ENCODE data around the gene TENT4A.
A peak's percentile ranks its signal among the peaks of the same experiment; 100 is the strongest.

TENT4A gene

DNA sequence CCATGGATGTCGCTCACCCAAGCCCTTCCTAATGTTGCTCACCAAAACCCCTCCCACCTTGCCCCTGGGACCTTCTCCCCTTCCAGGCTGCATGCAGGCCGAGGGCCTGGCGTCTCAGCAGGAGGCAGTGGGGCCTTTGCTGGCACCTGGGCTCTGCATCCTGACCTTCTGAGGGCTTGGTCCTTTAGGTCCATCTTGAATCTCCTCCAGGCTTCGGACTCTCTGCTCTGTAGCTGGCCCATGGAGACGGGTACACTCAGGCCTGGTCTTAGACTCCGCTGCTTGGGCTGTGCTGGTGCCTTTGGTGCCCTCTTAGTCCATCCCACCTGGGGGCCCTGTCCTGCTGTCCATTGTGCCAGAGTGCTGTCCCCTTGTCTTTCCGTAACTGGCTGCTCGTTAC lies 14.0 kb downstream of the TENT4A start:
- H3K4me3 ChIP-seq (ENCODE audit: low read length) = peak overlapping the region; percentile 79
- peak overlapping the region; percentile 95 for H3K27ac ChIP-seq (ENCODE audit: low read length)
- H3K9me3 ChIP-seq (ENCODE audit: insufficient read depth, low read length) = no peaks in the 10 kb centered on the region
- TF ChIP-seq, protein P1, sequence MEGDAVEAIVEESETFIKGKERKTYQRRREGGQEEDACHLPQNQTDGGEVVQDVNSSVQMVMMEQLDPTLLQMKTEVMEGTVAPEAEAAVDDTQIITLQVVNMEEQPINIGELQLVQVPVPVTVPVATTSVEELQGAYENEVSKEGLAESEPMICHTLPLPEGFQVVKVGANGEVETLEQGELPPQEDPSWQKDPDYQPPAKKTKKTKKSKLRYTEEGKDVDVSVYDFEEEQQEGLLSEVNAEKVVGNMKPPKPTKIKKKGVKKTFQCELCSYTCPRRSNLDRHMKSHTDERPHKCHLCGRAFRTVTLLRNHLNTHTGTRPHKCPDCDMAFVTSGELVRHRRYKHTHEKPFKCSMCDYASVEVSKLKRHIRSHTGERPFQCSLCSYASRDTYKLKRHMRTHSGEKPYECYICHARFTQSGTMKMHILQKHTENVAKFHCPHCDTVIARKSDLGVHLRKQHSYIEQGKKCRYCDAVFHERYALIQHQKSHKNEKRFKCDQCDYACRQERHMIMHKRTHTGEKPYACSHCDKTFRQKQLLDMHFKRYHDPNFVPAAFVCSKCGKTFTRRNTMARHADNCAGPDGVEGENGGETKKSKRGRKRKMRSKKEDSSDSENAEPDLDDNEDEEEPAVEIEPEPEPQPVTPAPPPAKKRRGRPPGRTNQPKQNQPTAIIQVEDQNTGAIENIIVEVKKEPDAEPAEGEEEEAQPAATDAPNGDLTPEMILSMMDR (IDR thresholded peaks at IDR 0.05; ENCODE audit: low read depth, low read length) = no peak
- no peak for TF ChIP-seq EZH2phosphoT487 (IDR thresholded peaks at IDR 0.05; ENCODE audit: low read depth)
- no peak overlapping the region for H2AFZ ChIP-seq (ENCODE audit: low read depth, low read length)
- H3K27me3 ChIP-seq (ENCODE audit: low read depth, low read length) = no peaks in the 10 kb centered on the region
- H3K9ac ChIP-seq (ENCODE audit: low read length) = peak overlapping the region; percentile 53
- H4K20me1 ChIP-seq (ENCODE audit: insufficient read depth, low read length) = peaks cover 65% of the 10 kb centered on the region
- peaks cover 63% of the 10 kb centered on the region for H3K4me1 ChIP-seq (ENCODE audit: low read length)
- peaks cover 27% of the 10 kb centered on the region for H3K36me3 ChIP-seq (replicated peaks; ENCODE audit: low read depth, low read length)
- H3K4me2 ChIP-seq (ENCODE audit: low read length) = peak overlapping the region; percentile 99
- H3K79me2 ChIP-seq (ENCODE audit: low read length) = peaks cover 95% of the 10 kb centered on the region

DNA sequence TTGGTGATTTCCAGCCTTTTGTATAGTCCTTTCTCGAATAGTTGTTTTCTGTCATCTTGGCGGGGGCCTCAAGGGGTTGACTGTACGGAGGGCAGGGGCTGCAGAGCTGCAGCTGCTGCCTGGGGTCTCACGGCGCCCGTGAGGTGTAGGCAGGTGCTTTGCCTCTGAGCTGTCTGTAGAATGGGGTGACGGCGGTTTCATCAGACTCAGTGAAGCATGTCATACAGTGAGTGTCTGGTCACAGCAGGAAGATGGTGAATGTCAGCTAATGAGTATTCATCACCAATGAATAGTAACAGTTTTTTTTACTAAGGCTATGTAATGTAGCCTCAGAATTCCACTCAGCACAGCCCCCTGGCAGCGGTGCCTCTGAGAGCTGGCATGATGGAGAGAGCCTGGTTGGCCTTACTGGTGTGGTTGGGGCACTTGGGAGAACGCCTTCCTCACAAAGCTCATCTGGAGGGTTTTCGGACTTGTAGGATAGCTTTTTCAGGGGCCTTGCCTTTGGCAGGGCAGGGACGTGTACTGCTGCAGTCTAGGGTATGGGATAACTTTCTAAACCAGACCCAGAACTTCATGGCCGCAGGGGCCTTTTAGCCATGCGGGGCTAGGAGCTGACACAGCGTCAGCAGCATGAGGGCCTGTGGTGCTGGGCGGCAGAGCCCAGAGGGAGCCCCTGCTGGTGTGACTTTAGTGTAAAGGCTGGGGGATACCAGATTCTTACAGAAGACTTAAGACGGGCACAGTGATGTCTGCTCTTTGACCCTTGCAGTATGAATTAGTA lies 15.0 kb downstream of the TENT4A start:
- TF ChIP-seq, protein P1 (IDR thresholded peaks at IDR 0.05; ENCODE audit: low read depth, low read length) = no peak
- TF ChIP-seq EZH2phosphoT487 (IDR thresholded peaks at IDR 0.05; ENCODE audit: low read depth) = no peak
- Histone ChIP-seq H3K4me1 (ENCODE audit: low read length) (peaks cover 68% of the 10 kb centered on the region), H3K79me2 (ENCODE audit: low read length) (peaks cover 95% of the 10 kb centered on the region), H3K4me3 (ENCODE audit: low read length) (peak overlapping the region; percentile 79), H3K9ac (ENCODE audit: low read length) (peak overlapping the region; percentile 74), H2AFZ (ENCODE audit: low read depth, low read length) (no peak overlapping the region), H4K20me1 (ENCODE audit: insufficient read depth, low read length) (peaks cover 59% of the 10 kb centered on the region), H3K9me3 (ENCODE audit: insufficient read depth, low read length) (no peaks in the 10 kb centered on the region), H3K27me3 (ENCODE audit: low read depth, low read length) (no peaks in the 10 kb centered on the region), H3K36me3 (replicated peaks; ENCODE audit: low read depth, low read length) (peaks cover 32% of the 10 kb centered on the region), H3K4me2 (ENCODE audit: low read length) (peak overlapping the region; percentile 99), H3K27ac (ENCODE audit: low read length) (peak overlapping the region; percentile 95)

GRCh38 chr5:6728795-6729183 lies 15.6 kb downstream of the TENT4A start:
- peaks cover 54% of the 10 kb centered on the region for H4K20me1 ChIP-seq (ENCODE audit: insufficient read depth, low read length)
- peak overlapping the region; percentile 79 for H3K4me3 ChIP-seq (ENCODE audit: low read length)
- H3K79me2 ChIP-seq (ENCODE audit: low read length) = peaks cover 95% of the 10 kb centered on the region
- peak overlapping the region; percentile 74 for H3K9ac ChIP-seq (ENCODE audit: low read length)
- peaks cover 32% of the 10 kb centered on the region for H3K36me3 ChIP-seq (replicated peaks; ENCODE audit: low read depth, low read length)
- peak overlapping the region; percentile 99 for H3K4me2 ChIP-seq (ENCODE audit: low read length)
- TF ChIP-seq, protein P1 (IDR thresholded peaks at IDR 0.05; ENCODE audit: low read depth, low read length) = no peak
- TF ChIP-seq EZH2phosphoT487 (IDR thresholded peaks at IDR 0.05; ENCODE audit: low read depth) = no peak
- no peaks in the 10 kb centered on the region for H3K27me3 ChIP-seq (ENCODE audit: low read depth, low read length)
- H3K9me3 ChIP-seq (ENCODE audit: insufficient read depth, low read length) = no peaks in the 10 kb centered on the region
- H2AFZ ChIP-seq (ENCODE audit: low read depth, low read length) = no peak overlapping the region
- peaks cover 73% of the 10 kb centered on the region for H3K4me1 ChIP-seq (ENCODE audit: low read length)
- H3K27ac ChIP-seq (ENCODE audit: low read length) = peak overlapping the region; percentile 95

DNA sequence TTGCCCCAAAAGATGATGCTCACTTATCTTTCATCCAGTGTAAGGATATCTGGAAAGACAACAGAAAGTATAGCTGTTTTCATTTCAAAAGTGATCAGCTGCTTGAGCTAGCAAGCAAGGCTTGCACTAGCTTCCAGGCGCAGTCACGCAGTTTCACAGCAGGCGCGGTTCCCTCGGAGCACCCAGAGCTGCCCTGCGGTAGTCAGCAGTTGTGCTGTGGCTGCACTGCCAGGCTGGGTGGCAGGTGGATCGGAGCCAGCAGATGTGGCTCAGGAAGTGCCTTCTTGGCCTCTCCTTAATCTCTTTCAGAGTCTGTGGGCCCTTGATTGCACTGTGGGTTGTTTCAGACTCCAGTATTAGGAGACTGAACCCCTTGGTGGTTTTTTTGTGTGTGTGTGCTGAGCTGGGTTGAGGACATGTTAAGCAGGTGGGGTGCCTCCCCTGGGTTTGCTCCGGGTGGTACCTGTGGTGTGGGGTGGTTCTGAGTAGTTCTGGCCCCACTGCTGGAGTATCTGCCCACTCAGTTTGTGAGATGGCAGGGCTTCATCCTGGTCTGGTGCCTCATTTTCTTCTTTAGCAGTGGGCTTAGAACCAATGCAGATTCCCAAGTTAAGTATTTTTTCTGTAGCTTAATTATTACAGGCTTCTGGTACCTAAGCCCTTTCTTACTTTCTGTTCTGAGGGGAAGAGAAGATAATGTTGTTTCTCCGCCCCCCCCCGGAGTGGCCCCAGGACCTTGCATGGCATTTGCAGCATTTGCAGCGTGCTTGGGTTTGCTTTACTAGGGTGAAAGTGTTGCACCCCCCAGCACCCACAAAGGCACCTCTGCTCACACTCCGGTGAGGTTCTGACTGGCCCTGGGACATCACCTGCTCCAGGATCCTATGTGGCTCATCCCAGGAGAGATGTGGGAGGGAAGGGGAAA lies 16.4 kb downstream of the TENT4A start:
- H2AFZ ChIP-seq (ENCODE audit: low read depth, low read length) = no peak overlapping the region
- H4K20me1 ChIP-seq (ENCODE audit: insufficient read depth, low read length) = peaks cover 54% of the 10 kb centered on the region
- no peak for TF ChIP-seq EZH2phosphoT487 (IDR thresholded peaks at IDR 0.05; ENCODE audit: low read depth)
- TF ChIP-seq, protein P1 (IDR thresholded peaks at IDR 0.05; ENCODE audit: low read depth, low read length) = no peak
- H3K4me3 ChIP-seq (ENCODE audit: low read length) = peak overlapping the region; percentile 79
- H3K27ac ChIP-seq (ENCODE audit: low read length) = peak overlapping the region; percentile 95
- no peaks in the 10 kb centered on the region for H3K27me3 ChIP-seq (ENCODE audit: low read depth, low read length)
- H3K79me2 ChIP-seq (ENCODE audit: low read length) = peaks cover 95% of the 10 kb centered on the region
- peak overlapping the region; percentile 99 for H3K4me2 ChIP-seq (ENCODE audit: low read length)
- no peaks in the 10 kb centered on the region for H3K9me3 ChIP-seq (ENCODE audit: insufficient read depth, low read length)
- peak overlapping the region; percentile 74 for H3K9ac ChIP-seq (ENCODE audit: low read length)
- peaks cover 24% of the 10 kb centered on the region for H3K36me3 ChIP-seq (replicated peaks; ENCODE audit: low read depth, low read length)
- H3K4me1 ChIP-seq (ENCODE audit: low read length) = peaks cover 78% of the 10 kb centered on the region
